H1 (cell line): Measurements from ENCODE around the gene SPEN. TPM values are rescaled to one million over a fixed set of nuclear protein-coding genes. Genes with fewer than 3 reads are reported as not detected.

Experiments used
- CTCF ChIA-PET: fragments of 300-600 bp; sonication (Branson Sonifier 250); formaldehyde crosslinking; loops from one replicate; lab custom pipeline; 2021; ENCODE audit not compliant: partially characterized antibody; lab: Charles Lee
- POLR2A ChIA-PET: fragments of 300-600 bp; sonication (Branson Sonifier 250); formaldehyde crosslinking; loops from one replicate; lab custom pipeline; 2021; ENCODE audit warnings: inconsistent platforms; ENCODE audit not compliant: partially characterized antibody; lab: Charles Lee
- DNase-seq, 2 experiments: peaks; one replicate each; pipeline versions ENCODE4 v3.0.0 to v3.0.0-alpha.2; 2010 to 2022; ENCODE audit warnings: low spot score in 2 of 2, low read depth in 1 of 2, mixed read lengths in 1 of 2
- FAIRE-seq: peaks from 2 replicates; lab custom pipeline; 2011; peaks lifted over from hg19 to GRCh38; lab: Jason Lieb, UNC
- H2AFZ ChIP-seq: 2 replicates; pipeline ENCODE4 v1.8.1; 2012; ENCODE audit warnings: low read length, inconsistent platforms
- H2AK5ac ChIP-seq: 2 replicates; pipeline ENCODE4 v1.6.1; 2013; ENCODE audit warnings: low read depth, low read length
- H2BK120ac ChIP-seq: replicated peaks from 2 replicates; pipeline ENCODE3; 2013; ENCODE audit warnings: low read depth, low read length, inconsistent platforms
- H2BK12ac ChIP-seq: 2 replicates; pipeline ENCODE4 v1.6.1; 2013; ENCODE audit warnings: low read depth, low read length
- H2BK15ac ChIP-seq: 2 replicates; pipeline ENCODE4 v1.6.1; 2013; ENCODE audit warnings: low read length
- H2BK20ac ChIP-seq: 2 replicates; pipeline ENCODE4 v1.6.1; 2013; ENCODE audit warnings: low read length
- H2BK5ac ChIP-seq: 2 replicates; pipeline ENCODE4 v1.6.1; 2013; ENCODE audit warnings: low read depth, low read length
- H3K14ac ChIP-seq: 2 replicates; pipeline ENCODE4 v1.6.1; 2013; ENCODE audit warnings: inconsistent platforms; ENCODE audit not compliant: insufficient read length
- H3K18ac ChIP-seq: 2 replicates; pipeline ENCODE4 v1.6.1; 2013; ENCODE audit warnings: low read length; ENCODE audit errors: extremely low read depth
- H3K23ac ChIP-seq: 2 replicates; pipeline ENCODE4 v1.6.1; 2013; ENCODE audit warnings: inconsistent platforms; ENCODE audit not compliant: insufficient read length
- H3K23me2 ChIP-seq: 2 replicates; pipeline ENCODE4 v1.6.1; 2013; ENCODE audit warnings: low read depth, low read length
- H3K27ac ChIP-seq: 2 replicates; pipeline ENCODE4 v1.6.1; 2011; ENCODE audit warnings: low read depth, low read length, inconsistent platforms
- H3K27me3 ChIP-seq, 4 experiments: replicated peaks in 1 of 4; 1 replicate in 1 of 4; 2 replicates in 3 of 4; pipeline versions ENCODE4 v1.6.1 to v1.8.1; 2011 to 2013; ENCODE audit warnings: low read length in 3 of 4, mild to moderate bottlenecking in 3 of 4, inconsistent platforms in 2 of 4, mixed read lengths in 2 of 4, moderate library complexity in 1 of 4; ENCODE audit not compliant: control insufficient read depth in 3 of 4, insufficient read depth in 3 of 4; ENCODE audit errors: extremely low read depth in 1 of 4
- H3K36me3 ChIP-seq, 4 experiments: 2 replicates each; pipeline versions ENCODE4 v1.6.1 to v1.8.1; 2011 to 2013; ENCODE audit warnings: mild to moderate bottlenecking in 4 of 4, low read length in 3 of 4, moderate library complexity in 2 of 4, control low read depth in 1 of 4, inconsistent platforms in 1 of 4; ENCODE audit not compliant: insufficient read depth in 4 of 4, control insufficient read depth in 2 of 4
- H3K4ac ChIP-seq: replicated peaks from 2 replicates; pipeline ENCODE3; 2013; ENCODE audit warnings: low read length, low read depth, mixed read lengths, inconsistent platforms; ENCODE audit not compliant: insufficient read length
- H3K4me1 ChIP-seq, 4 experiments: replicated peaks in 1 of 4; 1 replicate in 1 of 4; 2 replicates in 3 of 4; pipeline versions ENCODE4 v1.6.1 to v1.8.1; 2011 to 2013; ENCODE audit warnings: low read length in 3 of 4, inconsistent platforms in 2 of 4, mixed read lengths in 1 of 4; ENCODE audit not compliant: insufficient read depth in 4 of 4, control insufficient read depth in 3 of 4
- H3K4me2 ChIP-seq, 2 experiments: 2 replicates each; pipeline versions ENCODE4 v1.6.1 to v1.8.1; 2011 to 2013; ENCODE audit warnings: low read depth in 2 of 2, low read length in 2 of 2, control low read depth in 1 of 2, inconsistent platforms in 1 of 2, mild to moderate bottlenecking in 1 of 2; ENCODE audit not compliant: insufficient read depth in 1 of 2
- H3K4me3 ChIP-seq, 4 experiments: fragments of 200-600, 300-600 bp in 1 of 4; sonication (generic), shearing (Covaris generic), sonication (Bioruptor Twin) in 1 of 4; 2 replicates each; pipeline versions ENCODE4 v1.5.1 to v1.8.1; 2011 to 2016; ENCODE audit warnings: low read length in 4 of 4, low read depth in 3 of 4, control low read depth in 2 of 4, inconsistent platforms in 2 of 4, mild to moderate bottlenecking in 2 of 4, mixed read lengths in 1 of 4, moderate library complexity in 1 of 4; ENCODE audit not compliant: insufficient read depth in 2 of 4; ENCODE audit errors: extremely low read depth in 1 of 4
- H3K56ac ChIP-seq: replicated peaks from 2 replicates; pipeline ENCODE3; 2013; ENCODE audit warnings: low read depth, mild to moderate bottlenecking, mixed read lengths, low read length, inconsistent platforms; ENCODE audit not compliant: insufficient read length
- H3K79me1 ChIP-seq: 2 replicates; pipeline ENCODE4 v1.6.1; 2013; ENCODE audit warnings: low read depth, low read length, control low read depth
- H3K79me2 ChIP-seq, 2 experiments: 2 replicates each; pipeline versions ENCODE4 v1.6.1 to v1.8.1; 2012 to 2013; ENCODE audit warnings: low read length in 2 of 2, mild to moderate bottlenecking in 2 of 2, inconsistent platforms in 1 of 2; ENCODE audit not compliant: insufficient read depth in 2 of 2, control insufficient read depth in 1 of 2
- H3K9ac ChIP-seq, 4 experiments: replicated peaks in 1 of 4; 1 replicate in 1 of 4; 2 replicates in 3 of 4; pipeline versions ENCODE4 v1.6.1 to v1.8.1; 2011 to 2013; ENCODE audit warnings: low read depth in 3 of 4, low read length in 3 of 4, control low read depth in 2 of 4, mild to moderate bottlenecking in 2 of 4, moderate library complexity in 2 of 4, inconsistent platforms in 1 of 4; ENCODE audit errors: extremely low read depth in 1 of 4
- H3K9me3 ChIP-seq, 2 experiments: 2 replicates each; pipeline versions ENCODE4 v1.6.1 to v1.8.1; 2012 to 2013; ENCODE audit warnings: mild to moderate bottlenecking in 2 of 2, moderate library complexity in 2 of 2, control low read depth in 1 of 2, inconsistent platforms in 1 of 2, low read depth in 1 of 2, low read length in 1 of 2, mixed read lengths in 1 of 2; ENCODE audit not compliant: insufficient read depth in 2 of 2
- H4K20me1 ChIP-seq, 2 experiments: replicated peaks in 1 of 2; 2 replicates each; pipeline versions ENCODE3 to v1.8.1; 2011 to 2013; ENCODE audit warnings: inconsistent platforms in 2 of 2, low read length in 2 of 2, mild to moderate bottlenecking in 1 of 2; ENCODE audit not compliant: insufficient read depth in 2 of 2, control insufficient read depth in 1 of 2
- H4K5ac ChIP-seq: 2 replicates; pipeline ENCODE4 v1.6.1; 2013; ENCODE audit warnings: low read length, low read depth, mixed read lengths, inconsistent platforms; ENCODE audit not compliant: insufficient read length
- H4K8ac ChIP-seq: 2 replicates; pipeline ENCODE4 v1.8.0; 2013; ENCODE audit warnings: mild to moderate bottlenecking, moderate library complexity, low read length, inconsistent platforms; ENCODE audit not compliant: insufficient read depth; ENCODE audit errors: extremely low read depth
- H4K91ac ChIP-seq: replicated peaks from 2 replicates; pipeline ENCODE3; 2013; ENCODE audit warnings: low read length, mixed read lengths, inconsistent platforms; ENCODE audit not compliant: insufficient read length
- BRCA1 ChIP-seq: IDR thresholded peaks from 2 replicates; pipeline ENCODE4 v1.6.1; 2012; ENCODE audit warnings: low read depth, low read length, improper control_type of control experiment
- CBX5 ChIP-seq: fragments of 300-800, 300-1000 bp; sonication (generic); IDR thresholded peaks from 2 replicates; pipeline ENCODE4 v1.7.1; 2016; ENCODE audit warnings: antibody characterized with exemption, low read length, low read depth
- TAF1 ChIP-seq: IDR thresholded peaks from 2 replicates; pipeline ENCODE4 v1.6.1; 2011; ENCODE audit warnings: mild to moderate bottlenecking, low read depth, low read length
- TAF7 ChIP-seq: optimal IDR thresholded peaks from 2 replicates; pipeline ENCODE3; 2011; ENCODE audit warnings: low read depth, mild to moderate bottlenecking, inconsistent platforms, low read length, moderate library complexity, borderline replicate concordance
- YY1 ChIP-seq: IDR thresholded peaks from 2 replicates; pipeline ENCODE4 v1.6.1; 2011; ENCODE audit warnings: low read depth, mild to moderate bottlenecking, low read length
- WGBS, 2 experiments: shearing (Covaris generic) in 1 of 2; methylation state at CpG; one replicate each; pipeline versions ENCODE4 v1.1.6 to v1.1.7; 2013 to 2015; ENCODE audit warnings: low lambda C conversion rate in 2 of 2, mixed read lengths in 2 of 2, inconsistent platforms in 1 of 2, low coverage in 1 of 2, missing lambda C conversion rate in 1 of 2; ENCODE audit not compliant: insufficient replicate concordance in 2 of 2, insufficient coverage in 1 of 2, insufficient read length in 1 of 2; ENCODE audit errors: extremely low coverage in 1 of 2, missing lambda C conversion rate in 1 of 2; 5-methylcytosine and 5-hydroxymethylcytosine counted together
- polyA plus RNA-seq, 7 experiments: library from polyadenylated mRNA; depleted of rRNA in 3 of 7; stranded (reverse) in 5 of 7; unstranded in 2 of 7; fragments of >200 nt in 5 of 7; fragments of 200-250 nt in 2 of 7; gene quantifications; 1 replicate in 5 of 7; 2 replicates in 1 of 7; 4 replicates in 1 of 7; pipeline versions ENCODE4 v1.2.1 to v1.2.3, GENCODE V29; 2011 to 2013; ENCODE audit warnings: missing spikeins in 2 of 7, mixed read lengths in 2 of 7
- total RNA-seq: library from RNA; stranded (reverse); fragmentation: NEBNext Ultra II Directional; extraction: Animal tissue kit (Norgen Biotek cat#: 25700); gene quantifications from 2 replicates; pipeline ENCODE4 v1.2.1, GENCODE V29; 2021
- TF ChIP-seq, protein P1 (sequence below): IDR thresholded peaks from 2 replicates; pipeline ENCODE4 v1.6.1; 2012; ENCODE audit warnings: low read length, inconsistent platforms

The SPEN gene
- total and polyA plus RNA-seq, 2 of the 8 experiments (the other 6 are each of a cell fraction or from before 2014, with no cell fraction given), result 12.5 to 52.1 TPM

GRCh38 chr1:15852828-15853302 is 5.4 kb downstream of the SPEN start:
- H3K23me2 ChIP-seq, result peaks cover 8% of the 10 kb centered on the region
- no peak overlapping the region for H3K4me2 ChIP-seq
- no peak overlapping the region for H2AFZ ChIP-seq
- 94% methylated on average over 3 of the region's 3 CpGs; no CpG with 5 or more reads in 1 of the 2 experiments for WGBS, 2 experiments
- no peaks in the 10 kb centered on the region for H3K9me3 ChIP-seq
- no peak overlapping the region for H2BK20ac ChIP-seq
- ChIA-PET POLR2A (interaction anchor here (1.5 to 1.6 kb wide), 2 partner anchors 14 to 19 kb away, joined by 3 to 6 read pairs; no protein-coding TSS in a partner anchor), CTCF (interaction anchor here (0.6 to 1.7 kb wide), 6 partner anchors 25 to 105 kb away, joined by 3 to 5 read pairs (median 3); no protein-coding TSS in a partner anchor)
- peaks cover 0 to 91% of the 10 kb centered on the region in 2 experiments; a peak in 3 of 4 replicates for H3K79me2 ChIP-seq
- H3K56ac ChIP-seq, result no peak overlapping the region
- FAIRE-seq, result no peak
- no peak overlapping the region for H2BK5ac ChIP-seq
- no peak overlapping the region for H4K8ac ChIP-seq
- TF ChIP-seq YY1, result no peak
- TF ChIP-seq, protein P1, sequence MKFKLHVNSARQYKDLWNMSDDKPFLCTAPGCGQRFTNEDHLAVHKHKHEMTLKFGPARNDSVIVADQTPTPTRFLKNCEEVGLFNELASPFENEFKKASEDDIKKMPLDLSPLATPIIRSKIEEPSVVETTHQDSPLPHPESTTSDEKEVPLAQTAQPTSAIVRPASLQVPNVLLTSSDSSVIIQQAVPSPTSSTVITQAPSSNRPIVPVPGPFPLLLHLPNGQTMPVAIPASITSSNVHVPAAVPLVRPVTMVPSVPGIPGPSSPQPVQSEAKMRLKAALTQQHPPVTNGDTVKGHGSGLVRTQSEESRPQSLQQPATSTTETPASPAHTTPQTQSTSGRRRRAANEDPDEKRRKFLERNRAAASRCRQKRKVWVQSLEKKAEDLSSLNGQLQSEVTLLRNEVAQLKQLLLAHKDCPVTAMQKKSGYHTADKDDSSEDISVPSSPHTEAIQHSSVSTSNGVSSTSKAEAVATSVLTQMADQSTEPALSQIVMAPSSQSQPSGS, result no peak
- no peak for TF ChIP-seq BRCA1
- no peak for TF ChIP-seq TAF7
- no peak for TF ChIP-seq CBX5
- TF ChIP-seq TAF1, result no peak
- H2BK120ac ChIP-seq, result no peak overlapping the region
- H4K91ac ChIP-seq, result no peak overlapping the region
- H3K27ac ChIP-seq, result no peak overlapping the region
- H3K9ac ChIP-seq, result no peak overlapping the region
- peaks cover 0 to 5% of the 10 kb centered on the region in 2 experiments for H4K20me1 ChIP-seq
- no peak overlapping the region for H3K23ac ChIP-seq
- no peaks in the 10 kb centered on the region; a peak in 1 of 7 replicates for H3K27me3 ChIP-seq
- H3K4ac ChIP-seq, result no peak overlapping the region
- H4K5ac ChIP-seq, result no peak overlapping the region
- no peak overlapping the region for H3K18ac ChIP-seq
- peak overlapping the region; percentile 75; the same call in 1 of the 2 replicates for H2AK5ac ChIP-seq
- peaks cover 3% of the 10 kb centered on the region; the same call in 1 of the 2 replicates for H3K79me1 ChIP-seq
- no peak overlapping the region for H2BK15ac ChIP-seq
- no peak overlapping the region for H3K14ac ChIP-seq
- H3K4me3 ChIP-seq, result no peak overlapping the region
- DNase-seq, result no peak
- 0 out of 2 replicates have a peak overlapping the region, but pooled peaks have one; percentile 60 for H2BK12ac ChIP-seq
- peaks cover 0 to 6% (median 2%) of the 10 kb centered on the region in 4 experiments; a peak in 2 of 7 replicates for H3K4me1 ChIP-seq
- no peaks in the 10 kb centered on the region; a peak in 1 of 8 replicates for H3K36me3 ChIP-seq
